Activated CD8-positive, alpha-beta memory T cell treated with anti-CD3 and anti-CD28 coated beads for 48 hours (primary cell): ENCODE measurements around the gene TCAIM.

Experiments
- DNase-seq, 3 experiments: peaks; one replicate each; pipeline ENCODE4 v3.0.0-alpha.2; 2020; ENCODE audit warnings: low read depth in 2 of 3, low spot score in 2 of 3

TCAIM gene

DNA sequence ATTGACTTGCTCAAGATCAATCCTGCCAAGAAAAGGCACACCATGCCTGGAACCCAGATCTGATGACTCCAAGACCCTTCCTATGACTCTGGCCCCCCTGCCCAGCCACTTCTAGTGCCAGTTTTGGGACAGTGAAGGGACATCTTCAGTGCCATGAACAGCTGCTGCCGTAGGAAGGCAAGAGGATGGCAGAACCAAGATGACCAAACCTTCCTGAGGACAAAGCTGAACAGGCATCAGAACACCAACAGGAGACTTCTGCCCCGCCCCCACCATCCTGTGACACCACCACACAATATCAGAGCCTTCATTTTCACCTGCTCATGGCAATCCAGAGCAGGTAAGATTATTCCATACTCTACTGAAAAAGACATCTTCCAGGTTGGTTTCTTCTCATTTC, 105.9 kb downstream of the TCAIM start:
- no peak for DNase-seq

DNA sequence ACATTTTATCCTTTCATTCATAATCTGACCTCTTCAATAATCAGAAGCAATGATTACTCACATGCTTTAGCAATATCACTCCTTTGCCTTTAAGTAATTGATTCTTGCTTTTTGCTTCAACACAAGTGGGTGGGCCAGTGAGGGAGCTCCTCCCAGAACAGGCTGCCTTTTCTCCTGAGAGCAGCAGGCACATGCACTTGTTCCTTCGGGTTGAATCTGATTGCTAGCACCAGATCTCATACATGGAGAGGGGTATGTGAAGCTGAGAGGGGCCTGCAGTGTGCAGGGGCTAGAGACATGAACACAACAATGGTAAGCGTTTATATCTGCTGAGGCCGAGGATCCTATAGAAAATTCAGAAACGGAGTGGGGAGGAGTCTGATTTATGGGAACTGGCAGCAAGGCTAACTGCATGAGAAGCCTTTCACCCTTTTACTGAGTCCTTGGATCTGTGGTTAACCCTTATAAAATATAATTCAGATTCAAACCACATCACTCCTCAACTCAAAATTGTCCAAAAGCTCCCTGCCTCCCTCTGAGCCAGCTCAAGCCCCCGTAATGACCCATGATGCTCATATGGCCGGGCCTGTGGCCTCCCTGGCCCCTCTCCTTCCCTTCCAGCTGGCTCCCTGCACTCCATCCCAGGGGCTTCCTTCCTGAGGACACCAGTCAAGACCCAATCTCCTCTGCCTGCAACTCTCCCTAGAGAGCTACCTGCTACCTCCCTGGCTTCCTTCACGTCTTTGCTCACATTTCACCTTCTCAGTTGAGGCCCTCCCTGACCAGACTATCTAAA, 106.5 kb downstream of the TCAIM start:
- DNase-seq: no peak

DNA sequence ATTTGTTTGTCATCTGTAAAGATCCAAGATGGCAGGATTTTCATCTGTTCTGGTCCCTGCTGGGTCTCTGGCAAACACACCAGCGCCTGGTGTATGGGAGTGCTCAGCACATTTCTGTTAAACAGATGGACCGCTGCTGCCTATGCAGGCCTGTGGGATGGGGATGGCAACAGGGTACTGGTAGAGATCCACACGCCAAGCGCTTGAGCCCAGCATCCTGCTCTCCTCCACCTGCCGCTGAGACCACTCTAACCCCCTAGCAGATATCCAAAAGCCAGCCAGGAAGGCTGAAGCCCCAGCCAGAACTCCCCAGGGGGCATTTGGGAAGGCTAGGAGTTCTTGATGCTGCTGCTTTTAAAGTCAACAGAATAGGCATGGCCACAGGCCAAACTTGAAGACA, 107.2 kb downstream of the TCAIM start:
- no peak for DNase-seq

DNA sequence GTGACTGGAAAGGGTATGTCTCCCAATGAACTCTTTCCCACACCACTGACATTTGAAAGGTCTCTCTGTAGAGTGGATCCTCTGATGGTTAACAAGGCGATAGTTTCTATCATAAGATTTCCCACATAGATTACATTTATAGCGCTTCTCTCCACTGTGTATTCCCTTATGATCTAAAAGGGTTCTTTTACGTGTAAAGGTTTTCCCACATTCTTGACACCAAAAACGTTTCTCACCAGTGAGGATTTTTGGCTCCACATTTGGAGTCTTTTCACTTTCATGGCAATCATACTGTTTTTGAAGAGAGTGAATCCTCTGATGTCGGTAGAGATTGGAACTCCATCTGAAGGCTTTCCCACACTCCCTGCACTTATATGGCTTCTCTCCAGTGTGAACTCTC, 108.4 kb downstream of the TCAIM start:
- DNase-seq: no peak

DNA sequence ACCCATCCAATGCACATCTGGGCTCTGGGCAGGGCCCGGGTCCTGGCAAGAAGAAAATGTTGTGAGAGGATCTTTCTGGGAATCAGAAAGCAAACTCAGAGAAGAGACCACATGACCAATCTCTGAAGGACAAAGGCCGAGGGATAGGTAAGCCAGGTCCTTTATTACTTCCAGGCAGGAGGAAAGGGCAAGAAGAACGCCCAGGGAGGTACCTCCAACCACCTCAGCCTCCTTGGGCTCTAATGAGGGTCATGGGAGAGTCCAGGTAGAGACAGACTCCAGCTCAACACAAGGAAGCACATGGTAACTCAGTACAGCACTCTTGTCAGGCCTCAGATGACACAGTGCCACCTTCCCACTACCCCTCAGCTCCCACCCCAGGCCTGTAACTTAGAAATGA, 112.9 kb downstream of the TCAIM start:
- no peak for DNase-seq

DNA sequence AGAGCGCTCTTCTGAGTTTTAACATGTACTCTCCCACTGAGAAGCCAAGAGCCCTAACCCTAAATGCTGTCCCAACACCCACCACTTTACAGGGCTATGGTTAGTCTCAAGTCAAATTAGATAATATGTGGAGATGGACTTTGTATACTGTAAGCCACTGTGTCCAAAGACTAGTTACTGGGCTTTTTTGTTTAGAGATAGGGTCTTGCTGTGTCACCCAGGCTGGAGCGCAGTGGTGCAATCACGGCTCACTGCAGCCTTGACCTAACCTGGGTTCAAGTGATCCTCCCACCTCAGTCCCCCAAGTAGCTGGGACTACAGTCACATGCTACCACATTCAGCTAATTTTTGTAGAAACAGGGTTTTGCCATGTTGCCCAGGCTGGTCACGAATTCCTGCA, 115.7 kb downstream of the TCAIM start:
- no peak for DNase-seq

DNA sequence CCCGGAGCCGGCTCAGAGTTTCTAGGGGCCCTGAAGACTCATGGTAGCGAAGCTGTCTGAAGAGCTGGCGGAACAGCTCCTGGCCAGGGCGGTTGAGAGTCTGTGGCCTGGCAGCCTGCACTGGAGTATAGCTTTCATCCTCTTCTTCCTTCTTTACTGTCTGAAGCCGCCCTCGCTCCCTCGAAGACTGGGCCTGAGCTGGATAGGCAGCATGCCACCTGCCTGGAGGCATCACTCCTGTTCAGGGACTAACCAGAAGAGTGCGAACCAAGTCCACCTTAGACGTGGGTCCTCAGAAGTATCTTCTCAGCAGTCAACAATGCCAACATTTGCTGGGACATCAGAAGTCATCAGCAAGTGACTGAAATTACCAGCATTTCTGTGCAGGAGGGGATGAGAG, 116.8 kb downstream of the TCAIM start:
- DNase-seq: no peak
